PC-9 (cell line): ENCODE data around the gene CPEB2. TPM values are rescaled to one million over a fixed set of nuclear protein-coding genes. Genes with fewer than 3 reads are reported as not detected.
A peak's percentile ranks its signal among the peaks of the same experiment; 100 is the strongest.

Source experiments
- Bru-seq: library from RNA; stranded (reverse); fragments of 400-500 nt; gene quantifications from one replicate; lab custom pipeline; 2021; lab: Mats Ljungman, UMichigan
- BruChase-seq, 2 experiments: library from RNA; stranded (reverse); fragments of 400-500 nt; gene quantifications; one replicate each; lab custom pipeline; 2021; lab: Mats Ljungman, UMichigan
- BruUV-seq: library from RNA; stranded (reverse); fragments of 400-500 nt; replicated peaks from 2 replicates; lab custom pipeline; 2021; lab: Mats Ljungman, UMichigan
- CTCF ChIA-PET: fragments of 300-600 bp; sonication (Branson Sonifier 250); formaldehyde crosslinking; loops from one replicate; lab custom pipeline; 2022; ENCODE audit warnings: antibody characterized with exemption; lab: Charles Lee
- POLR2A ChIA-PET: fragments of 300-600 bp; sonication (Branson Sonifier 250); formaldehyde crosslinking; loops from one replicate; lab custom pipeline; 2022; ENCODE audit warnings: antibody characterized with exemption; ENCODE audit not compliant: unreplicated experiment; lab: Charles Lee
- DNase-seq, 2 experiments: peaks; one replicate each; pipeline versions ENCODE4 v3.0.0 to v3.0.0-alpha.2; 2015 to 2022; ENCODE audit warnings: mixed read lengths in 1 of 2
- H2AFZ ChIP-seq: fragments of 200-600 bp; sonication (generic); 2 replicates; pipeline ENCODE4 v1.8.1; 2017; ENCODE audit warnings: antibody characterized with exemption
- H3F3A ChIP-seq: fragments of 200-600 bp; sonication (generic); 2 replicates; pipeline ENCODE4 v1.8.1; 2017; ENCODE audit warnings: antibody characterized with exemption, mild to moderate bottlenecking, low read depth; ENCODE audit not compliant: insufficient read depth
- H3K27ac ChIP-seq: fragments of 200-600 bp; sonication (generic); 2 replicates; pipeline ENCODE4 v1.6.1; 2016; ENCODE audit warnings: mixed run types
- H3K27me3 ChIP-seq: fragments of 200-600 bp; sonication (generic); 2 replicates; pipeline ENCODE4 v1.6.1; 2016; ENCODE audit warnings: low read depth, mixed run types; ENCODE audit not compliant: insufficient read depth
- H3K36me3 ChIP-seq: fragments of 200-600 bp; sonication (generic); 2 replicates; pipeline ENCODE4 v1.6.1; 2016; ENCODE audit warnings: low read depth, mixed run types
- H3K4me1 ChIP-seq: fragments of 200-600 bp; sonication (generic); replicated peaks from 2 replicates; pipeline ENCODE4 v1.6.1; 2016; ENCODE audit warnings: mixed run types; ENCODE audit not compliant: insufficient read depth
- H3K4me2 ChIP-seq: fragments of 200-600 bp; sonication (generic); 2 replicates; pipeline ENCODE4 v1.6.1; 2017; ENCODE audit warnings: mixed run types
- H3K4me3 ChIP-seq: fragments of 200-600 bp; sonication (generic); 2 replicates; pipeline ENCODE4 v1.6.1; 2016; ENCODE audit warnings: mixed run types
- H3K79me2 ChIP-seq: fragments of 200-600 bp; sonication (generic); 2 replicates; pipeline ENCODE4 v1.6.1; 2017; ENCODE audit warnings: low read depth, mixed run types
- H3K9me2 ChIP-seq: fragments of 200-600 bp; sonication (generic); 2 replicates; pipeline ENCODE4 v1.8.1; 2017; ENCODE audit warnings: mild to moderate bottlenecking; ENCODE audit not compliant: insufficient read depth
- H3K9me3 ChIP-seq: fragments of 200-600 bp; sonication (generic); 2 replicates; pipeline ENCODE4 v1.8.1; 2016; ENCODE audit warnings: low read depth; ENCODE audit not compliant: insufficient read depth
- H4K20me1 ChIP-seq: fragments of 200-600 bp; sonication (generic); 2 replicates; pipeline ENCODE4 v1.8.1; 2017; ENCODE audit not compliant: insufficient read depth
- CTCF ChIP-seq: fragments of 200-600 bp; sonication (generic); conservative IDR thresholded peaks from 2 replicates; pipeline ENCODE4 v1.6.1; 2017; ENCODE audit warnings: mixed run types, antibody characterized with exemption, mild to moderate bottlenecking, moderate library complexity
- EZH2 ChIP-seq: fragments of 200-600 bp; sonication (generic); IDR thresholded peaks from 2 replicates; pipeline ENCODE4 v1.8.0; 2017; ENCODE audit warnings: antibody characterized with exemption, low read depth
- intact Hi-C: fragments of 100-400 bp; cut with micrococcal nuclease; formaldehyde crosslinking; loops from one replicate; pipeline ENCODE4 v1.10.0; 2022; ENCODE audit not compliant: unreplicated experiment
- long read RNA-seq: library from polyadenylated mRNA; stranded (forward); transcript quantifications from one replicate; pipeline ENCODE4 v2.0.0, GENCODE V29; 2022
- total RNA-seq: library from RNA; stranded (reverse); gene quantifications from 2 replicates; pipeline ENCODE4 v1.2.3, GENCODE V29; 2021

CPEB2 gene
- 9.3 and 9.4 TPM in 2 replicates for total RNA-seq
- Bru-seq, nascent RNA, result percentile 82 among the genes with signal in this experiment
- BruChase-seq, experiment 1, labeled RNA remaining after a 2-hour chase, result percentile 88 among the genes with signal in this experiment
- BruChase-seq, experiment 2, labeled RNA remaining after a 6-hour chase, result percentile 75 among the genes with signal in this experiment
- long read RNA-seq, partial matches to known transcripts, result 0 of 1 reads
- long read RNA-seq, other reads (novel, unspliced or antisense), result 1 of 1 reads

- no TSS peak for BruUV-seq
- DNase-seq, result peak; percentile 68 to 95
- Histone ChIP-seq H3K36me3 (no peaks in the 10 kb centered on the region; the same call in 1 of the 2 replicates), H3K9me3 (no peaks in the 10 kb centered on the region), H3K27ac (peak within 1 kb of the TSS; percentile 82), H3K27me3 (no peaks in the 10 kb centered on the region), H3K4me3 (peak within 1 kb of the TSS; percentile 90), H3K4me2 (peak within 1 kb of the TSS; percentile 68), H3K4me1 (peaks cover 22% of the 10 kb centered on the region; the same call in 1 of the 2 replicates), H2AFZ (peak within 1 kb of the TSS; percentile 95), H3F3A (peaks cover 12% of the 10 kb centered on the region; the same call in 1 of the 2 replicates), H3K79me2 (peaks cover 22% of the 10 kb centered on the region), H4K20me1 (no peaks in the 10 kb centered on the region), H3K9me2 (no peaks in the 10 kb centered on the region)
- ChIA-PET POLR2A (interaction anchor here (0.6 to 0.7 kb wide), 2 partner anchors 314 to 1095 kb away, joined by 7 to 25 read pairs; no protein-coding TSS in a partner anchor), CTCF (interaction anchor here (0.6 kb wide), 1 partner anchor 77 kb away, joined by 3 read pairs; no protein-coding TSS in a partner anchor)
- TF ChIP-seq EZH2 (no peak), CTCF (no peak)
- intact Hi-C loops, result loop anchor here (1.0 to 10.0 kb wide), 11 partner anchors 77 to 1345 kb away; no protein-coding TSS in a partner anchor
Measured at GRCh38 chr4:15001869-15002658, at the start of gene CPEB2. Gene CPEB2 (plus strand): TSS chr4:15002481. CDS start chr4:15002674, 193 bp downstream.

GRCh38 chr4:14958436-14958835, 43.8 kb upstream of the CPEB2 start:
- H3K9me3 ChIP-seq, result no peaks in the 10 kb centered on the region
- H3K79me2 ChIP-seq, result no peaks in the 10 kb centered on the region
- CTCF ChIA-PET, result no interaction called here
- no peak for DNase-seq
- no peak overlapping the region for H2AFZ ChIP-seq
- TF ChIP-seq CTCF, result no peak
- TF ChIP-seq EZH2, result no peak
- H3F3A ChIP-seq, result no peaks in the 10 kb centered on the region
- H3K9me2 ChIP-seq, result no peaks in the 10 kb centered on the region
- no peaks in the 10 kb centered on the region for H3K4me1 ChIP-seq
- no peak overlapping the region for H3K27ac ChIP-seq
- no TSS peak for BruUV-seq
- H3K27me3 ChIP-seq, result no peaks in the 10 kb centered on the region
- H3K4me2 ChIP-seq, result no peak overlapping the region
- no peaks in the 10 kb centered on the region for H4K20me1 ChIP-seq
- intact Hi-C loops, result no loop called here
- no peak overlapping the region for H3K4me3 ChIP-seq
- no peaks in the 10 kb centered on the region for H3K36me3 ChIP-seq
- POLR2A ChIA-PET, result no interaction called here

- Histone ChIP-seq H3K9me3 (no peaks in the 10 kb centered on the region), H3K36me3 (no peaks in the 10 kb centered on the region), H4K20me1 (no peaks in the 10 kb centered on the region), H3K27me3 (no peaks in the 10 kb centered on the region), H3K4me3 (no peak overlapping the region), H3K4me1 (no peaks in the 10 kb centered on the region), H3K27ac (no peak overlapping the region), H3F3A (no peaks in the 10 kb centered on the region), H3K4me2 (no peak overlapping the region), H2AFZ (no peak overlapping the region), H3K9me2 (no peaks in the 10 kb centered on the region), H3K79me2 (no peaks in the 10 kb centered on the region)
- ChIA-PET CTCF (no interaction called here), POLR2A (interaction anchor here (0.7 kb wide), 1 partner anchor 36 kb away, joined by 3 read pairs; no protein-coding TSS in a partner anchor)
- BruUV-seq, result no TSS peak
- no peak for TF ChIP-seq EZH2
- no peak for TF ChIP-seq CTCF
- intact Hi-C loops, result no loop called here
- no peak for DNase-seq
Measured at GRCh38 chr4:14961292-14961691, 41.0 kb upstream of the CPEB2 start.
